Measurements from ENCODE around the gene ASCL5. TPM values are rescaled to one million over a fixed set of nuclear protein-coding genes. Genes with fewer than 3 reads are reported as not detected.
A peak's percentile ranks its signal among the peaks of the same experiment; 100 is the strongest.

Gene ASCL5
- total RNA-seq, 2 donors from 2014 or later: 1.2 to 1.8 TPM

DNA sequence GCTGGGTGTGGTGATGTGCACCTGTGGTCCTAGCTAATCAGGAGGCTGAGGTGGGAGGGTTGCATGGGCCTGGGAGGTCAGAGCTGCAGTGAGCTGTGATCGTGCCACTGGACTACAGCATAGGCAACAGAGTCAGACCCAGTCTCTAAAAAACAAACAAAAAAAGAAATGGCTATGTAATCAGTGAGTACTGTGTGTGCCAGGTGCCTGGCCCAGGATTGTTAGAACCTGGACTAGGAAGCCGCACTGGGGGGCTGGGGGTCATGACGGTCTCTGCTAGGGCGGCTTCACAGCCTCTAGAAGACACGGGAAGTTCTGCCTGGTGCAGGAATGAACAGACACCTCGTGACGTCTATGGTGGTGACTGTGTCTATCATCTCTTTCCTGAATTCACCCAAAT, 18.8 kb upstream of the ASCL5 start:
- Mint-ChIP-seq H3K36me3 (ENCODE audit: low read depth) (peaks cover 91% of the 10 kb centered on the region), H3K9me3 (no peaks in the 10 kb centered on the region), H3K4me3 (no peak overlapping the region), H3K27ac (no peak overlapping the region), H3K27me3 (ENCODE audit: insufficient read depth) (no peaks in the 10 kb centered on the region), H3K4me1 (peaks cover 9% of the 10 kb centered on the region)
- Histone ChIP-seq H3K4me3 (ENCODE audit: low read length) (no peak overlapping the region), H3K36me3 (ENCODE audit: control insufficient read depth, insufficient read depth, low read length) (peaks cover 98% of the 10 kb centered on the region), H3K9me3 (ENCODE audit: control insufficient read depth, low read length) (no peaks in the 10 kb centered on the region), H3K9ac (ENCODE audit: extremely low read depth, low read length, poor library complexity, severe bottlenecking) (no peak overlapping the region), H3K27me3 (ENCODE audit: control insufficient read depth, insufficient read depth, low read length, poor library complexity, severe bottlenecking) (no peaks in the 10 kb centered on the region), H3K27ac (ENCODE audit: low read depth, low read length) (no peak overlapping the region), H3K4me1 (ENCODE audit: control insufficient read depth, insufficient read depth, low read length) (no peaks in the 10 kb centered on the region)
- TF ChIP-seq, protein P1, sequence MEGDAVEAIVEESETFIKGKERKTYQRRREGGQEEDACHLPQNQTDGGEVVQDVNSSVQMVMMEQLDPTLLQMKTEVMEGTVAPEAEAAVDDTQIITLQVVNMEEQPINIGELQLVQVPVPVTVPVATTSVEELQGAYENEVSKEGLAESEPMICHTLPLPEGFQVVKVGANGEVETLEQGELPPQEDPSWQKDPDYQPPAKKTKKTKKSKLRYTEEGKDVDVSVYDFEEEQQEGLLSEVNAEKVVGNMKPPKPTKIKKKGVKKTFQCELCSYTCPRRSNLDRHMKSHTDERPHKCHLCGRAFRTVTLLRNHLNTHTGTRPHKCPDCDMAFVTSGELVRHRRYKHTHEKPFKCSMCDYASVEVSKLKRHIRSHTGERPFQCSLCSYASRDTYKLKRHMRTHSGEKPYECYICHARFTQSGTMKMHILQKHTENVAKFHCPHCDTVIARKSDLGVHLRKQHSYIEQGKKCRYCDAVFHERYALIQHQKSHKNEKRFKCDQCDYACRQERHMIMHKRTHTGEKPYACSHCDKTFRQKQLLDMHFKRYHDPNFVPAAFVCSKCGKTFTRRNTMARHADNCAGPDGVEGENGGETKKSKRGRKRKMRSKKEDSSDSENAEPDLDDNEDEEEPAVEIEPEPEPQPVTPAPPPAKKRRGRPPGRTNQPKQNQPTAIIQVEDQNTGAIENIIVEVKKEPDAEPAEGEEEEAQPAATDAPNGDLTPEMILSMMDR (conservative IDR thresholded peaks at IDR 0.05): no peak
- no peak for DNase-seq
- 93 to 94% methylated on average over 5 to 7 of the region's 7 CpGs for WGBS, 2 experiments (ENCODE audit: insufficient coverage in 1 of 2, insufficient read length in 1 of 2)

DNA sequence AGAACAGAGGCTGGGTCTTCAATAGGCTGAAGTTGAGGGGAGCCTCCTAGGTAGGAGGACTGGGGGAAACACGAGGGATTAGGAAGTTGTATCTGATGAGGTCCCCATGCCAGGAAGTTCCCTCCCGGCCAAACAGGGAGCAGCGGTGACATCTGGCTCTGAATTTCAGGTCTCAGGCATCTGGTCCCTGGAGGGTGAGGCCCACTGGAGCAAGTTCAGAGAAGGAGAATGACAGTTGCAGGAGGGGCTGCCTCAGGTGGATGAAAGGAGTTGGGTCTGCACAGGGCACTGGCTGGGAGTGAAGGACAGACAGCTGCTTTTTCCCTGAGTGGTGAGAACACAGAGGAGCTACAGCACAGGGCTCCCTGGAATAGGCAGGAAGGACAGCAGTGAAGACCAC, 18.1 kb upstream of the ASCL5 start:
- peaks cover 98% of the 10 kb centered on the region for H3K36me3 ChIP-seq (ENCODE audit: control insufficient read depth, insufficient read depth, low read length)
- DNase-seq: no peak
- no peak overlapping the region for H3K9ac ChIP-seq (ENCODE audit: extremely low read depth, low read length, poor library complexity, severe bottlenecking)
- Mint-ChIP-seq H3K36me3 (ENCODE audit: low read depth) (peaks cover 91% of the 10 kb centered on the region), H3K4me1 (peaks cover 9% of the 10 kb centered on the region), H3K27ac (peak overlapping the region; percentile 67), H3K9me3 (no peaks in the 10 kb centered on the region), H3K4me3 (no peak overlapping the region), H3K27me3 (ENCODE audit: insufficient read depth) (no peaks in the 10 kb centered on the region)
- TF ChIP-seq, protein P1 (conservative IDR thresholded peaks at IDR 0.05): no peak
- 80 to 94% methylated on average over 2 to 3 of the region's 3 CpGs for WGBS, 2 experiments (ENCODE audit: insufficient coverage in 1 of 2, insufficient read length in 1 of 2)
- H3K27me3 ChIP-seq (ENCODE audit: control insufficient read depth, insufficient read depth, low read length, poor library complexity, severe bottlenecking): no peaks in the 10 kb centered on the region
- H3K4me1 ChIP-seq (ENCODE audit: control insufficient read depth, insufficient read depth, low read length): no peaks in the 10 kb centered on the region
- no peak overlapping the region for H3K27ac ChIP-seq (ENCODE audit: low read depth, low read length)
- H3K9me3 ChIP-seq (ENCODE audit: control insufficient read depth, low read length): no peaks in the 10 kb centered on the region
- no peak overlapping the region for H3K4me3 ChIP-seq (ENCODE audit: low read length)

DNA sequence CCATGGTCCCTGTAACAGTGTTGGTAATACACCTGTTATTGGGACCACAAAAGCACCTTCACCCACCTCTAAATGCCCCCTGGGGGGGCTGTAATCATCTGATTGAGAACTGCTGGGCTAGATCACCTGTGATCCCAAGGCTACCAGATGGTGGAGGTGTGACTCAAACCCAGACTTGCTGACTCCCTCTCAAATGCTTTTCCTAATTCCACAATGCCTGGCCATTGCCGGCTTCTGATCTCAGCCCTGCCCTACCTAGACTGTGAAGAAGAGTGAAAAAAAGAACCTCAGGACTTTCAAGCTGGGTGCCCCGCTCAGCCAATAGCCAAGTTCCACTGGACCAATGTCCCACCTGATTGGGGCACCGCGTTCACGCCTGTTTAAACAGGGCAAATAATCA, 17.7 kb upstream of the ASCL5 start:
- H3K27ac ChIP-seq (ENCODE audit: low read depth, low read length): no peak overlapping the region
- no peaks in the 10 kb centered on the region for H3K9me3 Mint-ChIP-seq
- peaks cover 9% of the 10 kb centered on the region for H3K4me1 Mint-ChIP-seq
- H3K9ac ChIP-seq (ENCODE audit: extremely low read depth, low read length, poor library complexity, severe bottlenecking): no peak overlapping the region
- H3K4me1 ChIP-seq (ENCODE audit: control insufficient read depth, insufficient read depth, low read length): no peaks in the 10 kb centered on the region
- H3K4me3 Mint-ChIP-seq: no peak overlapping the region
- DNase-seq: no peak
- no peaks in the 10 kb centered on the region for H3K9me3 ChIP-seq (ENCODE audit: control insufficient read depth, low read length)
- peak overlapping the region; percentile 67 for H3K27ac Mint-ChIP-seq
- no peaks in the 10 kb centered on the region for H3K27me3 Mint-ChIP-seq (ENCODE audit: insufficient read depth)
- H3K36me3 ChIP-seq (ENCODE audit: control insufficient read depth, insufficient read depth, low read length): peaks cover 98% of the 10 kb centered on the region
- H3K4me3 ChIP-seq (ENCODE audit: low read length): no peak overlapping the region
- H3K36me3 Mint-ChIP-seq (ENCODE audit: low read depth): peaks cover 92% of the 10 kb centered on the region
- TF ChIP-seq, protein P1 (conservative IDR thresholded peaks at IDR 0.05): no peak
- 75% methylated on average over 4 to 5 of the region's 5 CpGs for WGBS, 2 experiments (ENCODE audit: insufficient coverage in 1 of 2, insufficient read length in 1 of 2)
- H3K27me3 ChIP-seq (ENCODE audit: control insufficient read depth, insufficient read depth, low read length, poor library complexity, severe bottlenecking): no peaks in the 10 kb centered on the region
